AG04450 (cell line): ENCODE measurements around the gene TNFAIP8L1. TPM values are rescaled to one million over a fixed set of nuclear protein-coding genes. Genes with fewer than 3 reads are reported as not detected.
A peak's percentile ranks its signal among the peaks of the same experiment; 100 is the strongest.

ENCODE experiments used
- CTCF ChIA-PET: fragments of 300-600, 350-600 bp; formaldehyde crosslinking; extraction: SDS; loops from one replicate; lab custom pipeline; 2022; ENCODE audit warnings: antibody characterized with exemption, inconsistent platforms; lab: Charles Lee
- POLR2A ChIA-PET: fragments of 350-600 bp; formaldehyde crosslinking; extraction: SDS; loops from one replicate; lab custom pipeline; 2021; ENCODE audit warnings: antibody characterized with exemption, inconsistent platforms; lab: Yijun Ruan, JAX
- DNase-seq: peaks from one replicate; pipeline ENCODE4 v3.0.0-alpha.2; 2011; ENCODE audit warnings: low read depth, low spot score
- H3K27ac ChIP-seq: one replicate; pipeline ENCODE4 v1.5.1; 2012; ENCODE audit warnings: low read depth, low read length, control low read depth
- H3K27me3 ChIP-seq: one replicate; pipeline ENCODE4 v1.6.0; 2012; ENCODE audit warnings: low read length; ENCODE audit not compliant: control insufficient read depth, insufficient read depth
- H3K4me3 ChIP-seq: 2 replicates; pipeline ENCODE4 v1.5.1; 2011; ENCODE audit warnings: mild to moderate bottlenecking, low read depth, low read length, control low read depth
- H3K9me3 ChIP-seq: 2 replicates; pipeline ENCODE4 v1.5.1; 2012; ENCODE audit warnings: low read length; ENCODE audit not compliant: control insufficient read depth, insufficient read depth
- polyA plus RNA-seq: library from polyadenylated mRNA; depleted of rRNA; stranded (reverse); fragments of >200 nt; gene quantifications from 2 replicates; pipeline ENCODE4 v1.2.3, GENCODE V29; 2011
- TF ChIP-seq, protein P1 (sequence below): IDR thresholded peaks from 2 replicates; pipeline ENCODE4 v1.5.1; 2011; ENCODE audit warnings: low read depth, low read length, control low read depth, inconsistent platforms

TNFAIP8L1 gene
- polyA plus RNA-seq, 1 experiment = 4.1 TPM

DNA sequence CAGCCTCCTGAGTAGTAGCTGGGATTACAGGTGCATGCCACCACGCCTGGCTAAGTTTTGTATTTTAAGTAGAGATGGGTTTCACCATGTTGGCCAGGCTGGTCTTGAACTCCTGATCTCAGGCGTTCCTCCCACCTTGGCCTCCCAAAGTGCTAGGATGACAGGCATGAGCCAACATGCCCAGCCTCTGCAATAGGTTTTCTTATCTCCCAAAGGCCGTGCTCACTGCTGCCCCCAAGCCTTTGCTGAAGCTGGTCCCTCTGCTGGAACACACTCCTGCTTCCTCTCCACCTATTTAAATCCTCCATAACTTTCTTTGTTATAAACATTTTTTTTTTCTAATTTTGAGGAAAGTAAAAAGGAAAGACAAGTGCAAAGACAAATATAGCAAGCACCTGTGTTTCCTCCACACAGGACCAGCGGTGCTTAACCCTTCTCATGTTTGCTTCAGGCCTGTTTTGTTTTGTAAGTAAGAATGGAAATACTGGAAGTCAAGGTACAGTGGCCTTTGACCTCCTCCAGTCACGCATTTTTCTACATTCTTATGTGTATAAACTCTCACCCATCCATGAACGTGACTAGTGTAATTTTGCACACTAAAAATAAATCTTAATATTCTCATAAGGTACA lies 14.5 kb upstream of the TNFAIP8L1 start:
- TF ChIP-seq, protein P1, sequence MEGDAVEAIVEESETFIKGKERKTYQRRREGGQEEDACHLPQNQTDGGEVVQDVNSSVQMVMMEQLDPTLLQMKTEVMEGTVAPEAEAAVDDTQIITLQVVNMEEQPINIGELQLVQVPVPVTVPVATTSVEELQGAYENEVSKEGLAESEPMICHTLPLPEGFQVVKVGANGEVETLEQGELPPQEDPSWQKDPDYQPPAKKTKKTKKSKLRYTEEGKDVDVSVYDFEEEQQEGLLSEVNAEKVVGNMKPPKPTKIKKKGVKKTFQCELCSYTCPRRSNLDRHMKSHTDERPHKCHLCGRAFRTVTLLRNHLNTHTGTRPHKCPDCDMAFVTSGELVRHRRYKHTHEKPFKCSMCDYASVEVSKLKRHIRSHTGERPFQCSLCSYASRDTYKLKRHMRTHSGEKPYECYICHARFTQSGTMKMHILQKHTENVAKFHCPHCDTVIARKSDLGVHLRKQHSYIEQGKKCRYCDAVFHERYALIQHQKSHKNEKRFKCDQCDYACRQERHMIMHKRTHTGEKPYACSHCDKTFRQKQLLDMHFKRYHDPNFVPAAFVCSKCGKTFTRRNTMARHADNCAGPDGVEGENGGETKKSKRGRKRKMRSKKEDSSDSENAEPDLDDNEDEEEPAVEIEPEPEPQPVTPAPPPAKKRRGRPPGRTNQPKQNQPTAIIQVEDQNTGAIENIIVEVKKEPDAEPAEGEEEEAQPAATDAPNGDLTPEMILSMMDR = peak; percentile 49
- Histone ChIP-seq H3K27me3 (peaks cover 15% of the 10 kb centered on the region), H3K27ac (no peak overlapping the region), H3K9me3 (no peaks in the 10 kb centered on the region; the same call in 1 of the 2 replicates), H3K4me3 (no peak overlapping the region)
- ChIA-PET POLR2A (no interaction called here), CTCF (no interaction called here)
- no peak for DNase-seq

DNA sequence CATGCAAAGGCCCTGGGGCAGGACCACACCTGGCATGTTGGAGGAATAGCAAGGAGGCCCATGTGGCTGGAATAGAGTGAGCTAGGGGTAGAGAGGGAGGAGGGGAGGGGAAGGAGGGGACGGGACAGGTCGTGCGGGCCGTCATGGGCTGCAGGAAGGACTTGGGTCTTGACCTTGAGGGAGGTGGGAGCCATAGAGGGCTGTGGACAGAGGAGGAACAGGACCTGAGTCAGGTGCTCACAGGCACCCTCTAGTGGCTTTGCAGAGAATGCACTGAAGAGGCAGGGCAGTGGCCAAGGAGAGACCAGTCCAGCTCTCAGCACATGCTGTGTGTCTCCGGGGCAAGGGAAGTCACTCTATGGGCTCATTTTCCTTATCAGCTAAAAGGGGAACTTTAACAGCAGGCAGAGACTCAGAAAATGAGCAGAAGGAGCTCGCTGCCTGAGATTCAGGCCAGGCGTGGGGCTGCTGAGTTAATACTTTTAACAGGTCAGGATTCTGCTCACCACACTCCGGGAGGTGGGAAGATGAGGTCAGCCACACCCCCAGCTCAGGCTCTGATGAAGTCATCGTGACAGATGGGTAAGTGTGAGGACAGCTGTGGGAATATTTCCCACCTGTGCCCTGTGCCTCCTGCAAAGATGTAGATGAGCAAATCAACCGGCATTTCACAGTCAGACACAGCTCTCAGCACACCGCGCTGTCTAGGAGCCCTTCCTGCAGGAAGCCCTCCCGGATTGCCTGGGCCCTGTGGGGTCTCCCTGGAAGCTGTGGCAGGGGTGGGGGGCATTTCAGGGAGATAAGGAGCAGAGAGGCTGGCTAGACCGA lies 6.0 kb upstream of the TNFAIP8L1 start:
- DNase-seq = peak; percentile 57
- POLR2A ChIA-PET = interaction anchor here (0.5 to 0.9 kb wide), 4 partner anchors 9 to 420 kb away, joined by 3 to 4 read pairs (median 3); no protein-coding TSS in a partner anchor
- CTCF ChIA-PET = interaction anchor here (0.6 to 2.8 kb wide), 17 partner anchors 9 to 159 kb away, joined by 3 to 20 read pairs (median 5); partner anchors contain the start of gene SEMA6B
- no peaks in the 10 kb centered on the region for H3K27me3 ChIP-seq
- no peak overlapping the region for H3K4me3 ChIP-seq
- peak overlapping the region; percentile 83 for H3K27ac ChIP-seq
- H3K9me3 ChIP-seq = no peaks in the 10 kb centered on the region
- TF ChIP-seq, protein P1 = peak; percentile 87

DNA sequence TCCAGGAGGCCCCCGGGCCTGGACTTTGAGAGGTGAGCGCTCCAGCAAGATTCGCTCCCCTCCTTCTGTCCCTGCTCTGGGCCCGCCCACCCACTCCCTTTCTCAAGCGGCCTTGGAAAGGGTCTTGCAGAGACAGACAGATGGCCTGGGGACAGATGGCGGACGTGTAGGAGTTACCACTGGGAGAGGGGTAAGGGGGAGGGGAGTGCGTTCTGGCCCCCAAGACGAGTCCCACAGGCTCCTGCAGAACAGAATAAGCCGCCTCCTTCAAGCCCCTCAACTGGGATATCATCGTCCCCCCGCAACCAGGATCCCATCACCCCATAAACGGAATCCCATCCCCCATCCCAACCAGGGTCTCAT lies 3.6 kb upstream of the TNFAIP8L1 start:
- TF ChIP-seq, protein P1 = no peak
- H3K4me3 ChIP-seq = peak overlapping the region; percentile 56
- no peak for DNase-seq
- H3K27ac ChIP-seq = peak overlapping the region; percentile 31
- ChIA-PET POLR2A (interaction anchor here (0.7 kb wide), 1 partner anchor 44 kb away, joined by 3 read pairs; no protein-coding TSS in a partner anchor), CTCF (interaction anchor here (0.5 to 2.2 kb wide), 32 partner anchors 9 to 562 kb away, joined by 3 to 56 read pairs (median 5); partner anchors contain the start of genes HDGFL2 and SEMA6B)
- no peaks in the 10 kb centered on the region; the same call in 1 of the 2 replicates for H3K9me3 ChIP-seq
- H3K27me3 ChIP-seq = no peaks in the 10 kb centered on the region

DNA sequence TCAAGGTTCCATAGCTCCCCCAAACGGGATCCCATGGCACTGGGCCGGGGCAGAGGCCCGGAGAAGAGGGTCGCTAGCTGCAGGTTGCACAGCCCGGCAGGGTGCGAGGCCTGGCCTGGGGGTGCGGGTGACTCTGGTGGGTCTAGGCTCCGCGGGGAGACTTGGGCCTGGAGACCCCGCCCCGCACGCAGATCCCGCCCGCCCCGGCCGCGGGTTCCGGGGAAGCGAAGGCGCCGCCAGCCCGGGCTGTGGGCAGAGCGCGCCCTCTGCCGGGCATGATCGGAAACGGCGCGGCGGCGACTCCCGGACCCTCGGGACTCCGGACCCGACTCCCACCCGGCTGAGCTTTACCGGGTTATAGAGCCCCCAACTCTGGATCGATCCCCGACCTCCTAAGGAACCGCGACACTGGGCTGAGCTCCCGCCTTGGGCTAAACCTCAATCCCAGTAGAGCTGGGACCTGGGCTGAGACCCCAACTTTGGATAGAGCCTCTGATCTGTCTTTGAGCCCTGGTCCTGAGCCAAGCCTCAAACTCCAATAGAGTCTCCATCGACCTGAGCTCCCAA lies 3.1 kb upstream of the TNFAIP8L1 start:
- Histone ChIP-seq H3K27me3 (no peaks in the 10 kb centered on the region), H3K9me3 (no peaks in the 10 kb centered on the region; the same call in 1 of the 2 replicates), H3K27ac (no peak overlapping the region), H3K4me3 (peak overlapping the region; percentile 56)
- POLR2A ChIA-PET = interaction anchor here (0.7 to 1.0 kb wide), 2 partner anchors 44 to 51 kb away, joined by 3 to 4 read pairs; no protein-coding TSS in a partner anchor
- DNase-seq = no peak
- CTCF ChIA-PET = interaction anchor here (0.5 to 2.2 kb wide), 45 partner anchors 9 to 563 kb away, joined by 3 to 56 read pairs (median 4); partner anchors contain the start of genes HDGFL2 and SEMA6B
- TF ChIP-seq, protein P1 = peak; percentile 73
